ENCODE results near the gene ARL3.

GRCh38 chr10:102698894-102699293 is 15.3 kb downstream of the ARL3 start:
- TF ChIP-seq ELK1 (IDR thresholded peaks at IDR 0.05; ENCODE audit: borderline replicate concordance, low read depth, low read length) (no peak), CTCF (conservative IDR thresholded peaks at IDR 0.05; ENCODE audit: low read depth, low read length) (no peak), POLR2A (IDR thresholded peaks at IDR 0.05; ENCODE audit: low read depth, low read length) (no peak), RFX5 (IDR thresholded peaks at IDR 0.05; ENCODE audit: low read depth, low read length) (no peak), CHD1 (IDR thresholded peaks at IDR 0.05; ENCODE audit: low read depth, low read length) (no peak), CEBPB (IDR thresholded peaks at IDR 0.05; ENCODE audit: low read depth, low read length) (no peak), MAZ (IDR thresholded peaks at IDR 0.05; ENCODE audit: borderline replicate concordance, low read depth, low read length) (no peak)

Measured in IMR-90 (cell line).